ENCODE measurements around the gene VIT. TPM values are rescaled to one million over a fixed set of nuclear protein-coding genes. Genes with fewer than 3 reads are reported as not detected.

VIT gene
- total RNA-seq, 2 donors from 2014 or later = 23.9 to 31.4 TPM

DNA sequence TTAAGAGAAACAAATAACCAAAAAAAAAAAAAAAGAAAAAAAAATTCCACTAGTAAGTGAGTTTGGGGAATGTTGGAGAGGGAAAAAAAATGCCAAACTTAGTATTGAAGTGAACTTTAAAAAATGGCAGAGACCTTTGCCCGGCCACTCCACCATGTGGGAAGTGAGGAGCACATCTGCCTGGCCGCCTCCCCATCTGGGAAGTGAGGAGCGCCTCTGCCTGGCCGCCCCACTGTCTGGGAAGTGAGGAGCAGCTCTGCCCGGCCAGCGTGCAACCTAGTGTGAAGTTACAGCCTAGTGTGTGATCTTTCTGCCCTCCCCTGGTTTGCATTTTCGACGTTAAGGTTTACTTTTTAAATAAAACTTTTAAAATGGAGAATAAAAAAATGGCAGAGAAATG is 33.9 kb upstream of the VIT start:
- no peak for ATAC-seq (ENCODE audit: insufficient number of reproducible peaks, low FRiP score, low read depth)
- no peak for DNase-seq (ENCODE audit: low spot score)
- no peaks in the 10 kb centered on the region for H3K9me3 ChIP-seq
- H3K27ac ChIP-seq = no peak overlapping the region
- peaks cover 0 to 11% of the 10 kb centered on the region in 2 donors for H3K4me1 ChIP-seq (ENCODE audit: control insufficient read depth in 1 of 2, low read depth in 2 of 2)
- no peak overlapping the region for H3K4me3 ChIP-seq
- TF ChIP-seq, protein P1, sequence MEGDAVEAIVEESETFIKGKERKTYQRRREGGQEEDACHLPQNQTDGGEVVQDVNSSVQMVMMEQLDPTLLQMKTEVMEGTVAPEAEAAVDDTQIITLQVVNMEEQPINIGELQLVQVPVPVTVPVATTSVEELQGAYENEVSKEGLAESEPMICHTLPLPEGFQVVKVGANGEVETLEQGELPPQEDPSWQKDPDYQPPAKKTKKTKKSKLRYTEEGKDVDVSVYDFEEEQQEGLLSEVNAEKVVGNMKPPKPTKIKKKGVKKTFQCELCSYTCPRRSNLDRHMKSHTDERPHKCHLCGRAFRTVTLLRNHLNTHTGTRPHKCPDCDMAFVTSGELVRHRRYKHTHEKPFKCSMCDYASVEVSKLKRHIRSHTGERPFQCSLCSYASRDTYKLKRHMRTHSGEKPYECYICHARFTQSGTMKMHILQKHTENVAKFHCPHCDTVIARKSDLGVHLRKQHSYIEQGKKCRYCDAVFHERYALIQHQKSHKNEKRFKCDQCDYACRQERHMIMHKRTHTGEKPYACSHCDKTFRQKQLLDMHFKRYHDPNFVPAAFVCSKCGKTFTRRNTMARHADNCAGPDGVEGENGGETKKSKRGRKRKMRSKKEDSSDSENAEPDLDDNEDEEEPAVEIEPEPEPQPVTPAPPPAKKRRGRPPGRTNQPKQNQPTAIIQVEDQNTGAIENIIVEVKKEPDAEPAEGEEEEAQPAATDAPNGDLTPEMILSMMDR (IDR thresholded peaks at IDR 0.05) = no peak
- no peaks in the 10 kb centered on the region for H3K27me3 ChIP-seq (replicated peaks; ENCODE audit: insufficient read depth)
- no peaks in the 10 kb centered on the region for H3K36me3 ChIP-seq

DNA sequence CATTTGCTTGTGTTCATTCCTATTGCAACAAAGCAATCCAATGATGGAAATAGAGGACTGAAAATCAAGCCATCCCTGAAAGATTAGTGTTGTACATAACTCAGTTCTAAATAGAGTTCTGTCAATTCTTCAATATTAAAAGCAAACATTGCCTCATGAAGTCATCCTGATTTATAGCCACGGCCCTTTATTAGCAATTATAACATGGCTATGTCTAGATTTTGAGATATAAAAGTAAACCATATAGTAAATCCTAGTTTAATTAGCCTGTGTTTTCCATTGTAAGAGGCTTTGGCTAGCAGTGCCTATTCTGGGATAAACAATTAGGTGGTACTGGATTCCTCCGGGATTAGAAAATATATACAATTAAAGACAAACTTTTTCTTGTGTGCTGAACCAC is 33.2 kb upstream of the VIT start:
- H3K36me3 ChIP-seq = no peaks in the 10 kb centered on the region

DNA sequence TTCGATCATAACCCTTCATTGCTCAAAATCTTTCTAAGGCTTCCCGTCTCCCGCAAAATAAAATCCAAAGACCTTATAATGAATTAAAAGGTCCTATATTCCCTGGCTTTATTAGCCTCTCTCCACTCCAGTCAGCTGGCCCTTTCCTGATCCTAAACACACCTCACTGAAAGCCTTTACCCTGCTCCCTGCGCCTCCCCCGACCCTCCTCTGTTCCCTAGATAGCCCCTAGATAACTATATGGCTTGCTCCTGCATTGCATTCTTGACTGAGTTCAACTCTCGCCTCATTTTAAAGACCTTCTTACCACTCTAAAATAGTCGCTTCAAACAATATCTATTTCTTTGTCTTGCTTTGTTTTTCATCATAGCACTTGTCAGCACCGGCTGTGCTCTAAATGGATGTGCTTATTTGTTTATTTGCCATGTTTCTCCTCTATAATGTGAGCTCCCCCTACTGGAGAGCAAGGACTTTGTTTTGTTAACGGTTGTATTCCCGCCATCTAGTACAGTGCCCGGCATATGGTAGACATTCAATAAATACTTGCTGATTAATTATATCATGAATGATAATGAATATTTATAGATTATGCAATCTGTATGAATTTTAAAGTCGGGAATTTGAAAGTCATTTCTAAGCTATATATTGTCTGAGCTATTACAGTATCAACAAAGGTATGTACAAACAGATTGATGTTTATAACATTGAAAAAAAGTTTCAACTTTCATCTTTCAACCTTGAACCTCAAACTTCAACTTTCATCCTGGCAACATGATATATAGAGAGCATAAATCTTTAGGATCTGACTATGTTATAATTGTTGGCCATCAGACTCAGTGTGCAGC is 32.4 kb upstream of the VIT start:
- DNase-seq (ENCODE audit: low spot score) = no peak
- no peaks in the 10 kb centered on the region for H3K9me3 ChIP-seq
- H3K4me1 ChIP-seq (ENCODE audit: control insufficient read depth in 1 of 2, low read depth in 2 of 2) = peaks cover 0 to 11% of the 10 kb centered on the region in 2 donors
- no peaks in the 10 kb centered on the region for H3K27me3 ChIP-seq (replicated peaks; ENCODE audit: insufficient read depth)
- no peak overlapping the region for H3K27ac ChIP-seq
- H3K4me3 ChIP-seq = no peak overlapping the region
- H3K36me3 ChIP-seq = no peaks in the 10 kb centered on the region
- ATAC-seq (ENCODE audit: insufficient number of reproducible peaks, low FRiP score, low read depth) = no peak
- TF ChIP-seq, protein P1 (IDR thresholded peaks at IDR 0.05) = peak; percentile 62

More for the DNA sequence above, 33.2 kb upstream of the VIT start:
- Histone ChIP-seq H3K9me3 (no peaks in the 10 kb centered on the region), H3K27ac (no peak overlapping the region), H3K4me3 (no peak overlapping the region), H3K27me3 (replicated peaks; ENCODE audit: insufficient read depth) (no peaks in the 10 kb centered on the region), H3K4me1 (ENCODE audit: control insufficient read depth in 1 of 2, low read depth in 2 of 2) (peaks cover 0 to 11% of the 10 kb centered on the region in 2 donors)
- TF ChIP-seq, protein P1 (IDR thresholded peaks at IDR 0.05) = no peak
- DNase-seq (ENCODE audit: low spot score) (no peak), ATAC-seq (ENCODE audit: insufficient number of reproducible peaks, low FRiP score, low read depth) (no peak)

DNA sequence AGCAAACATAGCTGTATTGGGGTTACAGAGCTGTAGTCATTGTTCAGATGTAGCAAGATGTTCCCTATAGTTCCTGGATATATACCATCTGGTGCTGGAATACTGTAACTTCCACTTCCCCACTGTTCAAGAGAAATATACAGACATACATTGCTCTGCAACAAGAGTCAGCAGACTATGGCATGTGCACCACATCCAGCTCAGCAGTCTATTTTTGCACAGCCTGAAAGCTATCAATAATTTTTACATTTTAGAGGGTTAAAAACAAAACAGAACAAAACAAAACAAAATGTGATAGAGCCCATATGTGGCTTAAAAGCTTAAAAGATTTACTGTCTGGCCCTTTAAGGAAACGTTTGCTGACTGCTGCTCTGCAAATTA is 31.8 kb upstream of the VIT start:
- Histone ChIP-seq H3K4me3 (no peak overlapping the region), H3K27ac (no peak overlapping the region), H3K36me3 (no peaks in the 10 kb centered on the region), H3K9me3 (no peaks in the 10 kb centered on the region), H3K27me3 (replicated peaks; ENCODE audit: insufficient read depth) (no peaks in the 10 kb centered on the region), H3K4me1 (ENCODE audit: control insufficient read depth in 1 of 2, low read depth in 2 of 2) (peaks cover 0 to 7% of the 10 kb centered on the region in 2 donors)
- TF ChIP-seq, protein P1 (IDR thresholded peaks at IDR 0.05) = no peak
- no peak for ATAC-seq (ENCODE audit: insufficient number of reproducible peaks, low FRiP score, low read depth)
- DNase-seq (ENCODE audit: low spot score) = no peak

DNA sequence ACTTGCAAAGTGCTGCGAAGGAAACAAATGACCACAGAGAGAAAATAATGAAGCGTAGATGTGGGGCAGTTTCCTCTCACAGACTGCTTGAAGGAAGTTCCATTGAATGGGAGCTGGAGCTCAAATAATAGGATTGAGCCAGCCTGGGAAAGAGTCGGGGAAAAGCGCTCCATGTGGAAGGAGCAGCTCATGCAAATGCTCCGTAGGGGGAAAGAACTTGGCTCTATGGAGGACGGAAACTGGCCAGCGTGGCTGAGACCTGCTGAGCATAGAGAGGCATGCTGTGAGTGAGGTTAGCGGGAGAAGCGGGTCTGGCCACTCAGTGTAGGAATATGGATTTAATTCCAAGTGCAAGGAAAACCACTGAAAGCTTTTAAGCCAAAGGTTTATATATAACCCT is 28.6 kb upstream of the VIT start:
- H3K36me3 ChIP-seq = no peaks in the 10 kb centered on the region
- H3K27ac ChIP-seq = no peak overlapping the region
- H3K9me3 ChIP-seq = no peaks in the 10 kb centered on the region
- H3K4me1 ChIP-seq (ENCODE audit: control insufficient read depth in 1 of 2, low read depth in 2 of 2) = no peaks in the 10 kb centered on the region
- no peak overlapping the region for H3K4me3 ChIP-seq
- no peaks in the 10 kb centered on the region for H3K27me3 ChIP-seq (replicated peaks; ENCODE audit: insufficient read depth)
- ATAC-seq (ENCODE audit: insufficient number of reproducible peaks, low FRiP score, low read depth) = no peak
- DNase-seq (ENCODE audit: low spot score) = no peak
- TF ChIP-seq, protein P1 (IDR thresholded peaks at IDR 0.05) = no peak
